Endothelial cell of umbilical vein (primary cell): ENCODE data around the gene TMEM184B. TPM values are rescaled to one million over a fixed set of nuclear protein-coding genes. Genes with fewer than 3 reads are reported as not detected.
A peak's percentile ranks its signal among the peaks of the same experiment; 100 is the strongest.

Experiments
- BruUV-seq: library from RNA; stranded (reverse); fragments of 400-500 nt; replicated peaks from 2 replicates; lab custom pipeline; 2021; lab: Mats Ljungman, UMichigan
- CTCF ChIA-PET: fragments of 300-600, 350-600 bp; sonication (Branson Sonifier 250); formaldehyde crosslinking; loops from one replicate; lab custom pipeline; 2021; ENCODE audit warnings: antibody characterized with exemption, inconsistent platforms; lab: Charles Lee
- POLR2A ChIA-PET: fragments of 300-600, 350-600 bp; sonication (Branson Sonifier 250); formaldehyde crosslinking; loops from one replicate; lab custom pipeline; 2021; ENCODE audit warnings: antibody characterized with exemption, inconsistent platforms; lab: Charles Lee
- DNase-seq: peaks from one replicate; pipeline ENCODE4 v3.0.0-alpha.2; 2011; ENCODE audit warnings: low read depth, low spot score
- FAIRE-seq: peaks from 2 replicates; lab custom pipeline; 2011; peaks lifted over from hg19 to GRCh38; lab: Jason Lieb, UNC
- H2AFZ ChIP-seq: 2 replicates; pipeline ENCODE4 v1.6.0; 2012; ENCODE audit warnings: low read depth, low read length, control low read depth, inconsistent platforms
- H3K27ac ChIP-seq: 2 replicates; pipeline ENCODE4 v1.5.1; 2011; ENCODE audit warnings: low read depth, mild to moderate bottlenecking, control low read depth, low read length, moderate library complexity; ENCODE audit not compliant: insufficient read depth
- H3K27me3 ChIP-seq, 2 experiments: 2 replicates each; pipeline versions ENCODE4 v1.6.0 to v1.6.1; 2011; ENCODE audit warnings: low read length in 2 of 2, mixed read lengths in 1 of 2; ENCODE audit not compliant: control insufficient read depth in 2 of 2, insufficient read depth in 2 of 2
- H3K36me3 ChIP-seq, 2 experiments: 2 replicates in 1 of 2; 3 replicates in 1 of 2; pipeline ENCODE4 v1.5.1; 2011; ENCODE audit warnings: low read length in 2 of 2, mild to moderate bottlenecking in 1 of 2, moderate library complexity in 1 of 2; ENCODE audit not compliant: control insufficient read depth in 2 of 2, insufficient read depth in 2 of 2; ENCODE audit errors: extremely low read depth in 1 of 2
- H3K4me1 ChIP-seq: 3 replicates; pipeline ENCODE4 v1.5.1; 2011; ENCODE audit warnings: mild to moderate bottlenecking, low read length; ENCODE audit not compliant: control insufficient read depth, insufficient read depth; ENCODE audit errors: extremely low read depth
- H3K4me2 ChIP-seq: 2 replicates; pipeline ENCODE4 v1.6.1; 2011; ENCODE audit warnings: low read length, control low read depth, mixed read lengths; ENCODE audit not compliant: insufficient read depth
- H3K4me3 ChIP-seq, 3 experiments: fragments of 200-600 bp in 1 of 3; sonication (generic), shearing (Covaris generic) in 1 of 3; replicated peaks in 1 of 3; 2 replicates each; pipeline ENCODE4 v1.5.1; 2011 to 2016; ENCODE audit warnings: control low read depth in 3 of 3, low read length in 3 of 3, mild to moderate bottlenecking in 2 of 3, inconsistent platforms in 1 of 3, low read depth in 1 of 3, moderate library complexity in 1 of 3; ENCODE audit not compliant: insufficient read depth in 1 of 3
- H3K79me2 ChIP-seq: 2 replicates; pipeline ENCODE4 v1.6.0; 2012; ENCODE audit warnings: low read length, inconsistent platforms; ENCODE audit not compliant: control insufficient read depth, insufficient read depth
- H3K9ac ChIP-seq: replicated peaks from 2 replicates; pipeline ENCODE3; 2011; ENCODE audit warnings: low read length, control low read depth; ENCODE audit not compliant: insufficient read depth; ENCODE audit errors: extremely low read depth
- H3K9me1 ChIP-seq: replicated peaks from 3 replicates; pipeline ENCODE4 v1.6.0; 2011; ENCODE audit warnings: mild to moderate bottlenecking, low read length; ENCODE audit not compliant: control insufficient read depth, insufficient read depth; ENCODE audit errors: extremely low read depth
- H3K9me3 ChIP-seq: replicated peaks from 2 replicates; pipeline ENCODE4 v1.5.1; 2012; ENCODE audit warnings: low read length, inconsistent platforms; ENCODE audit not compliant: control insufficient read depth, insufficient read depth
- H4K20me1 ChIP-seq: replicated peaks from 2 replicates; pipeline ENCODE3; 2011; ENCODE audit warnings: mild to moderate bottlenecking, low read length; ENCODE audit not compliant: control insufficient read depth, insufficient read depth; ENCODE audit errors: extremely low read depth
- EZH2 ChIP-seq: IDR thresholded peaks from 2 replicates; pipeline ENCODE4 v1.6.1; 2012; ENCODE audit warnings: borderline replicate concordance, low read depth, mild to moderate bottlenecking, moderate library complexity, low read length, inconsistent platforms; ENCODE audit not compliant: severe bottlenecking
- MYC ChIP-seq: IDR thresholded peaks from one replicate; pipeline ENCODE4 v1.6.1; 2011; ENCODE audit warnings: mild to moderate bottlenecking, low read depth, low read length
- POLR2A ChIP-seq: IDR thresholded peaks from 2 replicates; pipeline ENCODE4 v1.6.1; 2012; ENCODE audit warnings: low read depth, mild to moderate bottlenecking, control low read depth, low read length
- POLR2AphosphoS5 ChIP-seq: IDR thresholded peaks from 2 replicates; pipeline ENCODE4 v1.6.1; 2012; ENCODE audit warnings: low read depth, mild to moderate bottlenecking, control low read depth, low read length, moderate library complexity; ENCODE audit not compliant: insufficient read depth
- dilution Hi-C: fragments of 300-500 bp; cut with MboI; formaldehyde crosslinking; loops from one replicate; pipeline ENCODE4 v1.15.0; 2019; ENCODE audit warnings: low sequenced_read_pairs; ENCODE audit not compliant: extremely low pct_ligation_motif_present
- intact Hi-C: fragments of 100-400 bp; cut with micrococcal nuclease; formaldehyde crosslinking; loops from one replicate; pipeline ENCODE4 v1.10.0; 2022
- polyA plus RNA-seq, 4 experiments: library from polyadenylated mRNA; depleted of rRNA in 3 of 4; stranded (reverse) in 3 of 4; unstranded in 1 of 4; fragments of >200 nt; gene quantifications; 2 replicates each; pipeline versions ENCODE4 v1.2.1 to v1.2.3, GENCODE V29; 2011 to 2012; ENCODE audit warnings: missing spikeins in 1 of 4
- total RNA-seq: library from RNA; stranded (reverse); gene quantifications from 2 replicates; pipeline ENCODE4 v1.2.3, GENCODE V29; 2021
- TF ChIP-seq, protein P1 (sequence below): IDR thresholded peaks from 2 replicates; pipeline ENCODE4 v1.6.1; 2011; ENCODE audit not compliant: insufficient read depth, insufficient read length

TMEM184B gene
- total and polyA plus RNA-seq, 2 donors (not counting 3 experiments of a cell fraction or from before 2014, with no cell fraction given): 72.5 to 96.6 TPM

DNA sequence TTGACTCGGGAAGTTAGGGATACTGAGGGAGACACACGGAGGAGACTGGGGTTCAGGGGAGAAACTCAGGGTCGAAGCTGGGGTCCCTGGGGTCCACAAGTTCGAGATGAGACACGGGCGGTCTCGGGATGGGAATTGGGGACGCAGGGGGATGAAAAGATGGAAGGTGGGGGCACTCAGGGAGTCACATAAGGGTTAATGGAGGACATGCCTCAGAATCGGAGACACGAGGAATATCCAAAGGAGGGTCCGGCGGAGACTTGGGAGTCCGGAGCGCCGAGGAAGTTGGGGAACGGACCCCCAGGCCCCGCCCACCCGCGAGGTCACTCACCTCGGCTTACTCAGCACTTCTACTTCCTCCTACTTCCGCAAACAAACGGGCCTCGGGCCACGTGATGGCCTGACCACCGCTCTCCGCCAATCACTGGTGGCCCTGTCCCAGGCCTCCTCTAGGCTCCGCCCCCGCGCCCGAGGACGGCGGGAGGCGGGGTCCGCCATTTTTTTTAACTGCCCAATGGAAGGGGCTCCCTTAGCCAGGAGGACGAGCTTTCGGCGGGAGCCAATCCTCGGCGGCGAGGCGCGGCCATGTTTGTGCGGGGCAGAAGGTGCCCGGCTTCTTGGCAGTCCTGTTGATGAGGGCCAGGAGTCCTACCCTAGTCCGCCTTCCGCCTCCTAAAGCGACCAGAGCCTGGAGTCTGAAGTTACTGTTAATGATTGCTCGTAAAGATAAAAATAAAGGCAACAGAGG is 91.2 kb downstream of the TMEM184B start, which contains the start of gene PLA2G6:
PLA2G6 (minus strand) TSS at position 378 of the 748 bp plus-strand sequence. CDS start 12,404 bp downstream, outside the sequence.
- Histone ChIP-seq H2AFZ (peak within 1 kb of the TSS; percentile 58), H3K4me1 (peaks cover 44% of the 10 kb centered on the region), H3K4me2 (peak within 1 kb of the TSS; percentile 62), H3K4me3 (peak within 1 kb of the TSS in 2 of 3 experiments; percentile 5 to 28), H3K27ac (peak within 1 kb of the TSS; percentile 93), H3K79me2 (no peaks in the 10 kb centered on the region), H3K9me3 (no peaks in the 10 kb centered on the region), H3K27me3 (no peaks in the 10 kb centered on the region), H3K9me1 (no peaks in the 10 kb centered on the region), H3K9ac (peak within 1 kb of the TSS; percentile 83), H3K36me3 (no peaks in the 10 kb centered on the region), H4K20me1 (no peaks in the 10 kb centered on the region)
- peak; percentile 93 for FAIRE-seq
- POLR2A ChIA-PET: interaction anchor here (1.0 kb wide), 2 partner anchors 15 to 20 kb away, joined by 3 to 4 read pairs; partner anchors contain the start of gene MAFF
- dilution Hi-C loops: no loop called here
- TF ChIP-seq POLR2AphosphoS5 (peak; percentile 72), POLR2A (peak; percentile 64), EZH2 (no peak), MYC (no peak)
- TF ChIP-seq, protein P1, sequence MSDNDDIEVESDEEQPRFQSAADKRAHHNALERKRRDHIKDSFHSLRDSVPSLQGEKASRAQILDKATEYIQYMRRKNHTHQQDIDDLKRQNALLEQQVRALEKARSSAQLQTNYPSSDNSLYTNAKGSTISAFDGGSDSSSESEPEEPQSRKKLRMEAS: peak; percentile 96
- DNase-seq: peak; percentile 100
- CTCF ChIA-PET: interaction anchor here (1.0 to 1.3 kb wide), 7 partner anchors 10 to 129 kb away, joined by 3 to 8 read pairs (median 4); no protein-coding TSS in a partner anchor
- intact Hi-C loops: loop anchor here (1.0 kb wide), 2 partner anchors 9 to 20 kb away; partner anchors contain the start of gene MAFF
- BruUV-seq: no TSS peak
